ENCODE measurements around the gene MIA.
"Not testable (repeated sequence)": the region's sequence is repeated elsewhere in the genome, so short reads cannot be mapped to it uniquely, and the experiment has no call there.

GRCh38 chr19:40824916-40825315 lies 49.6 kb downstream of the MIA start:
- not testable (repeated sequence) for TF ChIP-seq POLR2A (IDR thresholded peaks at IDR 0.05; ENCODE audit: low read length); GATA1 (IDR thresholded peaks at IDR 0.05; ENCODE audit: low read depth, low read length)

All from erythroblast (primary cell).